Activated CD4-positive, alpha-beta memory T cell treated with anti-CD3 and anti-CD28 coated beads for 36 hours (primary cell): ENCODE measurements around the gene ZBTB20. TPM values are rescaled to one million over a fixed set of nuclear protein-coding genes. Genes with fewer than 3 reads are reported as not detected.

ENCODE experiments used
- CTCF ChIA-PET: fragments of 350-600 bp; sonication (Branson Sonifier 250); formaldehyde crosslinking; loops from one replicate; lab custom pipeline; 2021; ENCODE audit warnings: antibody characterized with exemption, inconsistent platforms; lab: Charles Lee
- POLR2A ChIA-PET: fragments of 350-600 bp; sonication (Branson Sonifier 250); formaldehyde crosslinking; loops from one replicate; lab custom pipeline; 2021; ENCODE audit warnings: antibody characterized with exemption; lab: Charles Lee
- DNase-seq: peaks from one replicate; pipeline ENCODE4 v3.0.0-alpha.2; 2020
- H3K27ac Mint-ChIP-seq: one replicate; pipeline ENCODE4 v1.8.0; 2021; ENCODE audit warnings: mixed read lengths
- H3K27me3 Mint-ChIP-seq: one replicate; pipeline ENCODE4 v1.8.0; 2021; ENCODE audit warnings: mixed read lengths
- H3K36me3 Mint-ChIP-seq: one replicate; pipeline ENCODE4 v1.8.0; 2021; ENCODE audit warnings: mixed read lengths
- H3K4me1 Mint-ChIP-seq: one replicate; pipeline ENCODE4 v1.8.0; 2021; ENCODE audit warnings: low read depth, mixed read lengths
- H3K4me3 Mint-ChIP-seq: one replicate; pipeline ENCODE4 v1.8.0; 2021; ENCODE audit warnings: mild to moderate bottlenecking, mixed read lengths
- H3K9me3 Mint-ChIP-seq: one replicate; pipeline ENCODE4 v1.8.0; 2021; ENCODE audit warnings: mixed read lengths
- intact Hi-C: fragments of 100-400 bp; cut with micrococcal nuclease; formaldehyde crosslinking; loops from one replicate; pipeline ENCODE4 v1.15.1; 2023
- total RNA-seq, 2 experiments: library from RNA; stranded (reverse); gene quantifications; one replicate each; pipeline ENCODE4 v1.2.3, GENCODE V29; 2021

The ZBTB20 gene
- total RNA-seq, 2 experiments from 2014 or later: 4.4 to 5.4 TPM

DNA sequence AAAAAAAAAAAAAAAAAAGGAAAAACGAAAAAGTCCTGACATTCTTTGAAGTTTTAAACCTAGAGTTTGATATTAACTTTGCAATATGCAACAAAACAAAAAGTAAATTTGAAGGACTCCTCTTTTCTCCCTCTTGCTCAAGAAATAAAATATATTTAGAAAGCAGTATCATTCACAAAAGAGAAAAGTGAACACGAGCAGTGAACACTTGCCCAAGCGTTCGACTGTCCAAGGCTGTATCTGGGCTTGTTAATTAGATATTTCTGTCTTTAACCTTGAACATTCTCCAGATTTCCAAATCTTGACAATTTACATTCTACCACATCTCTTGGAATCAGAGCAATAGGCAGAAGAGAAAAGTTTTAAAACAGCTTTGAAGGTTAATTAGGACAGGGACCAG is 495.5 kb downstream of the ZBTB20 start:
- ChIA-PET POLR2A (no interaction called here), CTCF (no interaction called here)
- no peak for DNase-seq
- H3K36me3 Mint-ChIP-seq: no peaks in the 10 kb centered on the region
- no peak overlapping the region for H3K4me3 Mint-ChIP-seq
- intact Hi-C loops: no loop called here
- H3K27me3 Mint-ChIP-seq: no peaks in the 10 kb centered on the region
- H3K27ac Mint-ChIP-seq: no peak overlapping the region
- peaks cover 11% of the 10 kb centered on the region for H3K4me1 Mint-ChIP-seq
- no peaks in the 10 kb centered on the region for H3K9me3 Mint-ChIP-seq

DNA sequence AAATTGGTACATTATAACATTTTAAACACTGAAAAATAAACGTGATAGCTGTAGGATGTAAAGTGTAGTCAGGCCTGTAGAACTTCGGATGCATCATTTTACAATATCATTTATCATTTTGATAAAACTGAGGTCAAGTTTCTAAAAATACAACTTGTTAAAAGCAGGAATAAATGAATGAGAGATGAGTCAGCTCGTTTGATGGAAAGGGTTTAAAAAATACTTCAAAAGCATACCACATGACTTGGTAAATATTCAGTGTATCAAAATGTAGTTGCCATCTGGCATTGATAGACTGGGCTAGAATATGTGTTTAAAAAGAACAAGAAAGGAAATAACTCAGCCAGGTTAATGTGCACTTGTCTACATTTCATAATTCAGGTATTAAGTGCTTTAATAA is 496.3 kb downstream of the ZBTB20 start:
- Mint-ChIP-seq H3K9me3 (no peaks in the 10 kb centered on the region), H3K4me3 (no peak overlapping the region), H3K36me3 (no peaks in the 10 kb centered on the region), H3K4me1 (peaks cover 11% of the 10 kb centered on the region), H3K27ac (no peak overlapping the region), H3K27me3 (no peaks in the 10 kb centered on the region)
- POLR2A ChIA-PET: no interaction called here
- CTCF ChIA-PET: interaction anchor here (0.9 kb wide), 1 partner anchor 11 kb away, joined by 3 read pairs; no protein-coding TSS in a partner anchor
- intact Hi-C loops: no loop called here
- DNase-seq: no peak

DNA sequence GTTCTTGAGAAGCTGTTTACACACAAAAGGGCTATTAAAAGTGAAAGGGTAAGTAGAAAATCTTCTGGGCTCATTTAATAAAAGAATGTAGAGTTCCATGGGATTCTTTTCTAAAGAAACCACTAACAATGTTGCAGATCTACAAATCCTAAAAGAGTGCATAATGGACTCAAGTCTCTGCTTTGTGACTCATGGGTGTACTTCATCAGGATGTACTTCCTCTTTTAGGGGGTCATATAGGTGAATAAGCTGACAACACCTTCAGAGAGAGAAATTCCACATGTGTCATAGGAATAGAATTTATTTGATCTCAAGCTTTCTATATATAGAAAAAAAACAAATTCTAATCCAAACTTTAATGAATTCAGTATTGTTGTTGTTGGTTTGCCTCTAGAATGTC is 497.8 kb downstream of the ZBTB20 start:
- no peak for DNase-seq
- Mint-ChIP-seq H3K27me3 (no peaks in the 10 kb centered on the region), H3K4me3 (no peak overlapping the region), H3K4me1 (peaks cover 11% of the 10 kb centered on the region), H3K36me3 (no peaks in the 10 kb centered on the region), H3K9me3 (no peaks in the 10 kb centered on the region), H3K27ac (no peak overlapping the region)
- intact Hi-C loops: no loop called here
- CTCF ChIA-PET: no interaction called here
- POLR2A ChIA-PET: no interaction called here

DNA sequence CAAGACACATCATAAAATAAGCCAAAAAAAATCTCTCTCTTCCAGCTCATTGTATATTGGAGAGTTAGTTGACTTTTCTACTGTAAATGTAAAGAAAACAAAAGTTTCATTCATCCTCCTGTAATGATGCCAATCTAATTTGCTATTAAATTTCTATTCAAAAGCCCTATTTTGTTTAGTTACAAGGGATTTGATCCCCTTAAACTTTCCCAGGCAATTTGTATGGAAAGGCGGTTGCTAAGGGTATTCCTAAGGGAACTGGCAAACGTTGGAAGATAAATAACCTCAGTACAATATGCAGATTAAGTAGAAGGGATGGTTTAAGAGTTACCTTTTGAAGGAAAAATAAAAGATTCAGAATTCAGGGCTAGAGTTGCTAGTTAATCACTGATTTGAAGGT is 500.6 kb downstream of the ZBTB20 start:
- ChIA-PET POLR2A (no interaction called here), CTCF (no interaction called here)
- intact Hi-C loops: no loop called here
- Mint-ChIP-seq H3K27me3 (no peaks in the 10 kb centered on the region), H3K27ac (no peak overlapping the region), H3K4me3 (no peak overlapping the region), H3K9me3 (no peaks in the 10 kb centered on the region), H3K36me3 (peaks cover 3% of the 10 kb centered on the region), H3K4me1 (peaks cover 11% of the 10 kb centered on the region)
- no peak for DNase-seq

DNA sequence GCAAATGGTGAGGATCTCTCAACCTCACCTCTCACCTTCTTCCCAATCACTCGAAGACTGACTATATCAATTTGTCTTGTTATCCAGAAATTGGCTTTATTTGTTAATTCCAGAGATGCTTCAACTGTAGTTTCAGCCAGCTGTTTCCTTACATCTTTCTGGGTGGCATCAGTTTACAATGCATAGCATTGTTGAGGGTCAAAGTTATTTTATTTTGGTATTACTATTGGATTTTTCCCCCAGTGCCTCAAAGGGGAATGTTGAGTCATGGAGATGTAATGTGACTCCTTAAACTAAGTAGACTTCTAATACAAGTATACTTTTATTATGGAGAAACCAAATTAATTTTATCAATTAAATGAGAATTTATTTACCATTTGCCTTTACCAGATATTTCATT is 501.7 kb downstream of the ZBTB20 start:
- peaks cover 3% of the 10 kb centered on the region for H3K36me3 Mint-ChIP-seq
- DNase-seq: no peak
- H3K27ac Mint-ChIP-seq: no peak overlapping the region
- CTCF ChIA-PET: no interaction called here
- POLR2A ChIA-PET: no interaction called here
- no peaks in the 10 kb centered on the region for H3K9me3 Mint-ChIP-seq
- H3K27me3 Mint-ChIP-seq: no peaks in the 10 kb centered on the region
- H3K4me3 Mint-ChIP-seq: no peak overlapping the region
- intact Hi-C loops: no loop called here
- peaks cover 3% of the 10 kb centered on the region for H3K4me1 Mint-ChIP-seq

DNA sequence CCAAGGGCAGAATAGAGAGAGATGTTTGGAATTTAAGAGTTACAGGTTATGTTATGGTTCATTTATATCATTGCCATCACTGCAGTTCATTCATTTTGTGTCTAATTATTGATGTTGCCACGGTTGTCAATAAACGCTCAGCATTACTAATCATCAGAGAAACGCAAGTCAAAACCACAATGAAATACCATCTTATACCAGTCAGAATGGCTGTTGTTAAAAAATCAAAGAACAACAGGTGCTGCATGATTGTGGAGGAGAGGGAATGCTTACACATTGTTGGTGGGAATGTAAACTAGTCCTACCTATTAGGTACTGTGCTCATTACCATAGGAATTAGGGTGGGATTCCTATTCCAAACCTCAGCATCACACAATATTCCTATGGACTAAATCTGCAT is 502.7 kb downstream of the ZBTB20 start:
- CTCF ChIA-PET: no interaction called here
- H3K4me1 Mint-ChIP-seq: peaks cover 2% of the 10 kb centered on the region
- no peak overlapping the region for H3K4me3 Mint-ChIP-seq
- intact Hi-C loops: no loop called here
- POLR2A ChIA-PET: no interaction called here
- H3K27ac Mint-ChIP-seq: no peak overlapping the region
- H3K36me3 Mint-ChIP-seq: peaks cover 3% of the 10 kb centered on the region
- no peak for DNase-seq
- no peaks in the 10 kb centered on the region for H3K27me3 Mint-ChIP-seq
- no peaks in the 10 kb centered on the region for H3K9me3 Mint-ChIP-seq

DNA sequence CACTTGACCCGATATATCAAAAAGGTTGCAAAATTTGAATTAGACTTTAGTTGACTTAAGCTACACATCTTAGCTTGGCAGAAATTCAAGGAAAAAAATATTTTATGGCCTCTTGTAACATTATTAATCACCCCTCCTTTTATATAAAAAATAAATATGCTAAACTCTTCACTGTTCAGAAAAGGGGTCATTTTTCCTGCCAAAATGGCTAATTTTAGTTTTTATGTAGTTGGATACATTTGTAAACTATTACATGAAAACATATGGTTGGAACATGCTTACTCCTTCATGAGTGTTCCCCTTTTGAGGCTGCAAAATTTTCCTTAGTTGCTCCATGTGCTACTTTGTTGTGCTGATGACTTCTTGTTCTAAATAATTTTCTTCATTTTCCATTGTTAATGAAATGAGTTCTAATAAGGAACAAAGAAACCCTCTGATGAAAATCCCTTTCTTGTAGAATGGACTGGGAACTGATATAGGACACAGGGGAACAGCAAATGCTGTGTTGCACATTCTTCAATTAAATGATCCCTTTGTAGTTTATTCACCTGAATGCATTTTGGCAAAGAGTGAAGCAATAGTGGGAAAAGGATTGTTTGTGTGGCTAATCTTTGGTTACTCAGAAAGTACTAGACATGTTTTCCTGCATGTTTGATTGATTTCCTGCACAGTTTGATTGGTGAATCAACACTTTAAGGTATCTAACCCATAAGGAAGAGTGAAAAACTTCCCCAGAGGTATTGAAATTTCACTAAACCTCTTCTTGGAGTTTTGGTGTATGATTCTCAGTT is 503.9 kb downstream of the ZBTB20 start:
- H3K4me1 Mint-ChIP-seq: no peaks in the 10 kb centered on the region
- no peak overlapping the region for H3K27ac Mint-ChIP-seq
- peaks cover 6% of the 10 kb centered on the region for H3K9me3 Mint-ChIP-seq
- no peak overlapping the region for H3K4me3 Mint-ChIP-seq
- no peaks in the 10 kb centered on the region for H3K27me3 Mint-ChIP-seq
- DNase-seq: no peak
- H3K36me3 Mint-ChIP-seq: peaks cover 7% of the 10 kb centered on the region
- ChIA-PET CTCF (no interaction called here), POLR2A (no interaction called here)
- intact Hi-C loops: no loop called here

DNA sequence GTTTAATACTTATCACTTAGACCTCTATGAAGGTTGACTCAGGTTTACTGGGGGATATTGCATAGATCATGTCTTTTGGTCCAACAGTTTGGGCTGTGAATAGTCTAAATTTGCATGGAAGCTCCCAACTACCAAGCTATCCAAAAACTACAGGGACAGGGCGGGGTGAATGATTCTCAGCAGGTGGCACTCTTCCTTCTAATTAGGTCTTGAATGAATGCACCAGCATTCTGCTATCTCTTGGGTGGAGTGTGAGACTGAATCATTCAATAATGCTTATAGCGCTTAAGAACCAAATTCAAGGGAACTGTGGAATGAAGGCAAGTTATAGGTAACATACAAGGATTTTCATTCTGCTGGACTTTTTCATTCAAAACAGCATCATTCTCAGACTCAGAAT is 507.0 kb downstream of the ZBTB20 start:
- CTCF ChIA-PET: interaction anchor here (0.9 kb wide), 1 partner anchor 11 kb away, joined by 3 read pairs; no protein-coding TSS in a partner anchor
- no peaks in the 10 kb centered on the region for H3K27me3 Mint-ChIP-seq
- peaks cover 17% of the 10 kb centered on the region for H3K36me3 Mint-ChIP-seq
- no peak overlapping the region for H3K27ac Mint-ChIP-seq
- H3K9me3 Mint-ChIP-seq: peaks cover 31% of the 10 kb centered on the region
- no peak for DNase-seq
- H3K4me1 Mint-ChIP-seq: no peaks in the 10 kb centered on the region
- intact Hi-C loops: no loop called here
- POLR2A ChIA-PET: no interaction called here
- no peak overlapping the region for H3K4me3 Mint-ChIP-seq

DNA sequence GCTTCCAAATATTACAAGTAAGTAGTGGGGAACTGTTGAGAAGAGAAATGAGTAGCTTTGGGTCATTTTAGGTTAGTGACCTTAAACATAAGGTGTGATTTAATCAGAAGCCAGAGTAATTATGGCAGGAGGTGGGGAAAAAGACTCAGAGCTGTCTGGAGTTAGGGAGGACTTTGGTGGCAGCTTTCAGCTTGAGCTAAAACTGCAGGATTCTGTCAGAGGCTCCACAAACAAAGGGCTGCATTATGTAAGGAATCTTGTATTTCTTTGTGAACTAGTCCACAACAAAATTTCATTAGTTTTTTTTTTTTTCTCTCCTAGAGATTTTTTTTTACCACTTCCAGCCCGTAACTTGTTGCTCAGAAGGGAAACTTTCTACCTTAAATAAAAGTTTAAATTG is 507.9 kb downstream of the ZBTB20 start:
- Mint-ChIP-seq H3K9me3 (peaks cover 31% of the 10 kb centered on the region), H3K36me3 (peaks cover 17% of the 10 kb centered on the region), H3K4me1 (no peaks in the 10 kb centered on the region), H3K27me3 (no peaks in the 10 kb centered on the region), H3K4me3 (no peak overlapping the region), H3K27ac (no peak overlapping the region)
- ChIA-PET CTCF (interaction anchor here (0.9 kb wide), 1 partner anchor 12 kb away, joined by 3 read pairs; no protein-coding TSS in a partner anchor), POLR2A (no interaction called here)
- no peak for DNase-seq
- intact Hi-C loops: no loop called here

DNA sequence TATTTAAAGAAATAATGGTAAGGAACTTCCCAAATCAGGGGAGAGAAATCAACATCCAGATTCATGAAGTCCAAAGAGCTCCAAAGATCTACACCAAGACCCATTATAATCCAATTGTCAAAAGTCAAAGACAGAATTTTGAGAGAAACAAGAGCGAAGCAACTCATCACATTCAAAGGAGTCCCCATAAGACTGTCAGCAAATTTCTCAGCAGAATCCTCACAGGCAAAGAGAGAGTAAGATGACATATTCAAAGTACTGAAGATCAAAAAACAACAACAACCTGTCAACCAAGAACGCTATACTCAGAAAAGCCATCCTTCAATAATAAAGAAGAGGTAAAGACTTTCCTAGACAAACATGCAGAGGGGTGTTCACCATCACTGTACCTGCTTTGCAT is 511.2 kb downstream of the ZBTB20 start:
- Mint-ChIP-seq H3K4me3 (no peak overlapping the region), H3K27me3 (no peaks in the 10 kb centered on the region), H3K27ac (no peak overlapping the region), H3K9me3 (peaks cover 31% of the 10 kb centered on the region), H3K4me1 (peaks cover 10% of the 10 kb centered on the region), H3K36me3 (peaks cover 16% of the 10 kb centered on the region)
- intact Hi-C loops: no loop called here
- ChIA-PET POLR2A (no interaction called here), CTCF (no interaction called here)
- no peak for DNase-seq

DNA sequence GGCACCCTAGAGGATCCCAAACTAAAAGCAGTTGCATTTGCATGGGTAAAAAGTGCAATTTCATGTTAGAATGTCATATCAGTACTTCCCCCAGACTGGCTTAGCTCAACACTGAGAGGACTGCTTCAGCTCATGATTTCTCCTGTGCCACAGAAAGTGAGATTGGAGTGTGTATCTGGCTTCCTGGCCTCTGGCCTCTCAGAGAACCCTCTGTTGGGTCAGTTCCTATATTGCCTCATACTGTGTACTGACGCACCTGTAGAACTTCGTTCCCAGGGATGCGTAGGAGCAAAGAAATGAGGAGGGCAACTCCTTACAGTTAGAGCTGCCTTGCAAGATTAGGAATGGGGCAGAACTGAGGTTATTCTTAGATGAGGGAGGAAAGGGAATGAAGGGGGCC is 512.5 kb downstream of the ZBTB20 start:
- peaks cover 31% of the 10 kb centered on the region for H3K9me3 Mint-ChIP-seq
- DNase-seq: no peak
- intact Hi-C loops: loop anchor here (5.0 kb wide), 1 partner anchor 127 kb away; no protein-coding TSS in a partner anchor
- no peaks in the 10 kb centered on the region for H3K27me3 Mint-ChIP-seq
- POLR2A ChIA-PET: interaction anchor here (0.6 kb wide), 1 partner anchor 250 kb away, joined by 3 read pairs; no protein-coding TSS in a partner anchor
- no peak overlapping the region for H3K4me3 Mint-ChIP-seq
- H3K36me3 Mint-ChIP-seq: peaks cover 16% of the 10 kb centered on the region
- no peak overlapping the region for H3K27ac Mint-ChIP-seq
- CTCF ChIA-PET: no interaction called here
- peaks cover 10% of the 10 kb centered on the region for H3K4me1 Mint-ChIP-seq

DNA sequence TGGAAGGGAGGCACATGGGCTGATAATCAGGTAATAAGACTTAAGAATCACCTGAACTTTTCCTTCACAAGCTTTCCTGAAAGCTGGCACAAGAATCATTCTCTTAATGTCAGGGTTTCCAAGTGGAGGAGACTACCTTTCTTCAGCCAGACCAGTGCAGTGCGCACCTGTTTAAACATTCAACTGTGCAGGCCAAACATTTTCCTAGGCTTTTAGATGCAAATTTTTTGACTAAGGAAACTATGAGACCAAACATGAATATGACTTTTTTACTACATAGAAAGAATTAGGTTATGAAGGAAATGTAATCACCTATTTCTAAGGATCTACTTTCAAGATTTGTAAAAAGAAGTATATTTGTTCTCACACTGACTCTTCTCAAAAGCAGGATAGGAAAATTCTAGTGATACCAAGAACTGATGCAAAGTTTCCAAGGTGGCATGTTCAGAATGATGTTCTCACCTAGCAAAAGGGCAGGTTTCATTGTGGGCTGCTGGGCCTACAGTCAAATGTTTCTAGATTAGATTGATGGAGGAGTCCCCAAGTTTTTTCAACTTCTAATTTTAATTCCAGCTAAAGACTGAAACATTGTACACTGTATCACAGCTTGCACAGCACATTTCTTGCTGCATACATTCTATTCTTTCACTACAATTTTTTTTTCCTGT is 514.2 kb downstream of the ZBTB20 start:
- no peak overlapping the region for H3K4me3 Mint-ChIP-seq
- intact Hi-C loops: loop anchor here (1.0 to 5.0 kb wide), 3 partner anchors 43 to 215 kb away; no protein-coding TSS in a partner anchor

More for the DNA sequence above, 514.2 kb downstream of the ZBTB20 start:
- CTCF ChIA-PET: no interaction called here
- Mint-ChIP-seq H3K4me1 (peaks cover 10% of the 10 kb centered on the region), H3K27me3 (no peaks in the 10 kb centered on the region), H3K36me3 (peaks cover 12% of the 10 kb centered on the region), H3K9me3 (peaks cover 23% of the 10 kb centered on the region), H3K27ac (peak overlapping the region; percentile 64)
- POLR2A ChIA-PET: interaction anchor here (0.7 kb wide), 1 partner anchor 42 kb away, joined by 3 read pairs; no protein-coding TSS in a partner anchor
- peak; percentile 52 for DNase-seq
